NB4 (cell line): ENCODE results near the gene CNTD1.

ENCODE experiments used
- MYC ChIP-seq: IDR thresholded peaks from 2 replicates; pipeline ENCODE4 v1.6.1; 2011; ENCODE audit warnings: low read depth, low read length
- POLR2A ChIP-seq: IDR thresholded peaks from 2 replicates; pipeline ENCODE4 v1.6.1; 2011; ENCODE audit warnings: mild to moderate bottlenecking; ENCODE audit not compliant: insufficient read length; ENCODE audit errors: extremely low read depth
- TF ChIP-seq, protein P1 (sequence below): IDR thresholded peaks from one replicate; pipeline ENCODE4 v1.5.1; 2012; ENCODE audit warnings: low read depth, low read length

DNA sequence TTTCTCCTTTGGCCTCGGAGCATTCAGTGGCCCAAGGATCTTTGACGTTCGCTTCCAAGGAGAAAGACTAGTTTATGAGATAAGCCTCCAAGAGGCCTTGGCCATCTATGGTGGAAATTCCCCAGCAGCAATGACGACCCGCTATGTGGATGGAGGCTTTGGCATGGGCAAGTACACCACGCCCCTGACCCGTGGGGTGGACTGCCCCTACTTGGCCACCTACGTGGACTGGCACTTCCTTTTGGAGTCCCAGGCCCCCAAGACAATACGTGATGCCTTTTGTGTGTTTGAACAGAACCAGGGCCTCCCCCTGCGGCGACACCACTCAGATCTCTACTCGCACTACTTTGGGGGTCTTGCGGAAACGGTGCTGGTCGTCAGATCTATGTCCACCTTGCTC, 53.7 kb downstream of the CNTD1 start:
- TF ChIP-seq, protein P1, sequence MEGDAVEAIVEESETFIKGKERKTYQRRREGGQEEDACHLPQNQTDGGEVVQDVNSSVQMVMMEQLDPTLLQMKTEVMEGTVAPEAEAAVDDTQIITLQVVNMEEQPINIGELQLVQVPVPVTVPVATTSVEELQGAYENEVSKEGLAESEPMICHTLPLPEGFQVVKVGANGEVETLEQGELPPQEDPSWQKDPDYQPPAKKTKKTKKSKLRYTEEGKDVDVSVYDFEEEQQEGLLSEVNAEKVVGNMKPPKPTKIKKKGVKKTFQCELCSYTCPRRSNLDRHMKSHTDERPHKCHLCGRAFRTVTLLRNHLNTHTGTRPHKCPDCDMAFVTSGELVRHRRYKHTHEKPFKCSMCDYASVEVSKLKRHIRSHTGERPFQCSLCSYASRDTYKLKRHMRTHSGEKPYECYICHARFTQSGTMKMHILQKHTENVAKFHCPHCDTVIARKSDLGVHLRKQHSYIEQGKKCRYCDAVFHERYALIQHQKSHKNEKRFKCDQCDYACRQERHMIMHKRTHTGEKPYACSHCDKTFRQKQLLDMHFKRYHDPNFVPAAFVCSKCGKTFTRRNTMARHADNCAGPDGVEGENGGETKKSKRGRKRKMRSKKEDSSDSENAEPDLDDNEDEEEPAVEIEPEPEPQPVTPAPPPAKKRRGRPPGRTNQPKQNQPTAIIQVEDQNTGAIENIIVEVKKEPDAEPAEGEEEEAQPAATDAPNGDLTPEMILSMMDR: no peak
- TF ChIP-seq POLR2A (no peak), MYC (no peak)
